Muscle of leg (tissue), 11 donors: Measurements from ENCODE around the gene TCTN3. TPM values are rescaled to one million over a fixed set of nuclear protein-coding genes. Genes with fewer than 3 reads are reported as not detected.
A peak's percentile ranks its signal among the peaks of the same experiment; 100 is the strongest.
"Not testable (repeated sequence)": the region's sequence is repeated elsewhere in the genome, so short reads cannot be mapped to it uniquely, and the experiment has no call there.

Experiments
- DNase-seq: peaks from one replicate; pipeline ENCODE4 v3.0.0; 2013
- H3K27ac ChIP-seq: one replicate; pipeline ENCODE4 v1.5.1; 2013; ENCODE audit warnings: mild to moderate bottlenecking, low read length, control low read depth
- H3K27me3 ChIP-seq: one replicate; pipeline ENCODE4 v1.6.1; 2013; ENCODE audit warnings: low read length; ENCODE audit not compliant: control insufficient read depth, insufficient read depth
- H3K36me3 ChIP-seq: one replicate; pipeline ENCODE4 v1.6.1; 2013; ENCODE audit warnings: low read length; ENCODE audit not compliant: control insufficient read depth, insufficient read depth
- H3K4me1 ChIP-seq: one replicate; pipeline ENCODE4 v1.6.1; 2013; ENCODE audit warnings: low read length; ENCODE audit not compliant: control insufficient read depth, insufficient read depth
- H3K4me3 ChIP-seq: one replicate; pipeline ENCODE4 v1.5.1; 2013; ENCODE audit warnings: low read length, control low read depth
- H3K9me3 ChIP-seq: replicated peaks from 2 replicates; pipeline ENCODE4 v1.6.1; 2013; ENCODE audit warnings: low read depth, low read length; ENCODE audit not compliant: control insufficient read depth
- WGBS: methylation state at CpG from one replicate; pipeline ENCODE4 v1.1.5; 2013; ENCODE audit warnings: missing lambda C conversion rate; ENCODE audit not compliant: insufficient coverage; 5-methylcytosine and 5-hydroxymethylcytosine counted together
- polyA plus RNA-seq, 8 donors: library from polyadenylated mRNA; unstranded; fragments of 120-200 nt; gene quantifications; one replicate each; pipeline versions ENCODE4 v1.2.1 to v1.2.3, GENCODE V29; 2013; ENCODE audit warnings: inconsistent platforms in 1 of 8, low replicate concordance in 1 of 8; ENCODE audit not compliant: insufficient read length in 8 of 8, insufficient read depth in 1 of 8
- total RNA-seq: library from RNA; stranded (reverse); fragments of 120-200 nt; gene quantifications from one replicate; pipeline ENCODE4 v1.2.4, GENCODE V29; 2013

Gene TCTN3
- total and polyA plus RNA-seq, 9 donors, result 23.7 to 37.4 (median 27.6) TPM

DNA sequence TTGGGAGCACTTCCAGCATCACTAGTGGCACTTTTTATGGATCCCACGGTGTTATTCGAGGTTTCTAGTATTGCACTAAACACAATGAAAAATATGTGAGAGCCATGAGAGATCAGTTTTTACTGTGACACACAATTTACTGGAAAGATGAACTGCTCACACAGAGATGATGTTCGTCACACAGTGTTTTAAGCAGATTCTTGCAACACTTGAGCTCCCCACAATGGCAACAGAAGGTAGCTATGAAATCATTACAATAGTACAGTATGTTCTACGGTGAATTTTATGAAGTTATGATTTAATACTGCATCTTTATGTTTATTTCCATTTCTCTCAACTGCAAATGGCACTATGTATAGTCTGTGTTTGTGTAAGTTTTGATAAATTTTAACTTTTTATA lies 34.8 kb upstream of the TCTN3 start:
- Histone ChIP-seq H3K27ac (no peak overlapping the region), H3K27me3 (no peaks in the 10 kb centered on the region), H3K4me1 (no peaks in the 10 kb centered on the region), H3K36me3 (no peaks in the 10 kb centered on the region), H3K9me3 (peaks cover 3% of the 10 kb centered on the region), H3K4me3 (no peak overlapping the region)
- peak; percentile 31 for DNase-seq
- no CpG with 5 or more reads among the region's 4 CpGs for WGBS

DNA sequence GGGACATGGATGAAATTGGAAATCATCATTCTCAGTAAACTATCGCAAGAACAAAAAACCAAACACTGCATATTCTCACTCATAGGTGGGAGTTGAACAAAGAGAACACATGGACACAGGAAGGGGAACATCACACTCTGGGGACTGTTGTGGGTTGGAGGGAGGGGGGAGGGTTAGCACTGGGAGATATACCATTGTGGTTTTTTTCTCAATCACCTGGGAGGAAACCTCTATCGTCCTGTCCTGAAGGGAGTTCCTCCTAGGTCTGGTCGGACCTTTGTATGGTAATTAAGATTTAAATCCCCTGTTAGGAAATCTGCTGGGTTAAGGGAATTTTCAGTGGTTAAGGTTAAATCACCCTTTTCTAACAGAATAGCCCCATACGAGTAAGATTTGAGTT lies 28.8 kb upstream of the TCTN3 start:
- not testable (repeated sequence) for H3K4me1 ChIP-seq, DNase-seq, H3K9me3 ChIP-seq, H3K36me3 ChIP-seq, H3K4me3 ChIP-seq, H3K27ac ChIP-seq, H3K27me3 ChIP-seq
- no CpG with 5 or more reads among the region's 4 CpGs for WGBS

- not testable (repeated sequence) for H3K27me3 ChIP-seq, H3K4me1 ChIP-seq, H3K9me3 ChIP-seq, DNase-seq, H3K36me3 ChIP-seq, H3K27ac ChIP-seq, H3K4me3 ChIP-seq
- WGBS, result 68% methylated on average over 3 of the region's 7 CpGs
Measured at GRCh38 chr10:95720745-95721144, 27.0 kb upstream of the TCTN3 start.

- no peak overlapping the region for H3K27ac ChIP-seq
- H3K4me3 ChIP-seq, result no peak overlapping the region
- no peaks in the 10 kb centered on the region for H3K36me3 ChIP-seq
- H3K4me1 ChIP-seq, result no peaks in the 10 kb centered on the region
- no peak for DNase-seq
- H3K9me3 ChIP-seq, result no peaks in the 10 kb centered on the region
- H3K27me3 ChIP-seq, result no peaks in the 10 kb centered on the region
- 57% methylated on average over 1 of the region's 2 CpGs for WGBS
Measured at GRCh38 chr10:95716866-95717265, 23.1 kb upstream of the TCTN3 start.

- DNase-seq, result no peak
- Histone ChIP-seq H3K4me3 (no peak overlapping the region), H3K27ac (no peak overlapping the region), H3K36me3 (no peaks in the 10 kb centered on the region), H3K27me3 (no peaks in the 10 kb centered on the region), H3K4me1 (no peaks in the 10 kb centered on the region), H3K9me3 (no peaks in the 10 kb centered on the region)
- WGBS, result 69% methylated on average over 3 of the region's 3 CpGs
Measured at GRCh38 chr10:95716466-95716865, 22.7 kb upstream of the TCTN3 start.

GRCh38 chr10:95711492-95711891 lies 17.8 kb upstream of the TCTN3 start:
- Histone ChIP-seq H3K36me3 (no peaks in the 10 kb centered on the region), H3K4me3 (no peak overlapping the region), H3K9me3 (no peaks in the 10 kb centered on the region), H3K27me3 (no peaks in the 10 kb centered on the region), H3K27ac (no peak overlapping the region), H3K4me1 (no peaks in the 10 kb centered on the region)
- DNase-seq, result no peak
- 100% methylated on average over 3 of the region's 4 CpGs for WGBS

- Histone ChIP-seq H3K27ac (no peak overlapping the region), H3K27me3 (no peaks in the 10 kb centered on the region), H3K36me3 (no peaks in the 10 kb centered on the region), H3K4me1 (no peaks in the 10 kb centered on the region), H3K9me3 (no peaks in the 10 kb centered on the region), H3K4me3 (no peak overlapping the region)
- DNase-seq, result no peak
- WGBS, result 80% methylated on average over 7 of the region's 7 CpGs
Measured at GRCh38 chr10:95706990-95707389, 13.3 kb upstream of the TCTN3 start.

- no peak overlapping the region for H3K4me3 ChIP-seq
Measured at GRCh38 chr10:95706573-95706972, 12.8 kb upstream of the TCTN3 start.

DNA sequence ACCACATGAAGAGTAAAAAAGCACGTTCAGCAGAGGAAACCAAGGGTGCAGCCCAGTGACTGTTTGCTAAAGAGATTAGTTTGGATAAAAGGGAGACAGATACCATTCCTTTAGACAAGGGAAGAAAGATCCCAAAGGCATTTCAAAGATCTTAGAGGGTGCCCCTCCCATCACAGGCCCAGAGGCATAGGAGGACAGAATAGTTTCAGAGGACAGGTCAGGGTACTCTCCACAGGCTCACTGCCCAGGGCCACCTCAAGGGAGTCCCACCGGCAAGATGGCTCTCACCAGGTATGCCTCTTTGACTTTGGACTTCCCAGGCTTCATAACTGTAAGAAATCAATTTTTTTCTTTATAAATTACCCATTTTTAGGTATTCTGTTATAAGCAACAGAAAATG lies 4.7 kb upstream of the TCTN3 start:
- Histone ChIP-seq H3K36me3 (no peaks in the 10 kb centered on the region), H3K27ac (no peak overlapping the region), H3K4me3 (no peak overlapping the region), H3K4me1 (no peaks in the 10 kb centered on the region), H3K9me3 (no peaks in the 10 kb centered on the region), H3K27me3 (no peaks in the 10 kb centered on the region)
- no peak for DNase-seq
- 50% methylated on average over 1 of the region's 2 CpGs for WGBS

More at GRCh38 chr10:95706573-95706972, 12.8 kb upstream of the TCTN3 start:
- Histone ChIP-seq H3K36me3 (no peaks in the 10 kb centered on the region), H3K27ac (no peak overlapping the region), H3K27me3 (no peaks in the 10 kb centered on the region), H3K4me1 (no peaks in the 10 kb centered on the region), H3K9me3 (no peaks in the 10 kb centered on the region)
- 66% methylated on average over 6 of the region's 6 CpGs for WGBS
- DNase-seq, result no peak

GRCh38 chr10:95697429-95697828 lies 3.7 kb upstream of the TCTN3 start:
- H3K27ac ChIP-seq, result no peak overlapping the region
- no peaks in the 10 kb centered on the region for H3K36me3 ChIP-seq
- peak; percentile 66 for DNase-seq
- H3K27me3 ChIP-seq, result no peaks in the 10 kb centered on the region
- no peaks in the 10 kb centered on the region for H3K9me3 ChIP-seq
- peaks cover 9% of the 10 kb centered on the region for H3K4me1 ChIP-seq
- no CpG with 5 or more reads among the region's 3 CpGs for WGBS
- no peak overlapping the region for H3K4me3 ChIP-seq

DNA sequence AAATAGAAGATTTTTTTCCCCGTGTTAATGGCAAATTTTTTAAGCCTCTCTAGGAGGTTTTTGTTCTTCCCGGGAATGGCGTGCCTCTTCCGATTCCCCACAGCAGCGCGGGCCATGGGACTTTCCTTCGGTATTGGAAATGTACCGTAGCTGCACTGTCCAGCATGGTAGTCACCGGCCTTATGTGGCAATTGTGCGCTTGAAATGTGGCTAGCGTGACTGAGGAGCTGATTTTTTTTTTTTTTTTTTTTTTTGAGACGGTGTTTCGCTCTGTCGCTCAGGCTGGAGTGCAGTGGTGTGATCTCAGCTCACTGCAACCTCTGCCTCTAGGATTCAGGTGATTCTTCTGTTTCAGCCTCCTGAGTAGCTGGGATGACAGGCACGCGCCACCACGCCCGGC lies 938 bp upstream of the TCTN3 start:
- Histone ChIP-seq H3K27me3 (no peaks in the 10 kb centered on the region), H3K4me3 (no peak overlapping the region), H3K27ac (no peak overlapping the region), H3K4me1 (peaks cover 11% of the 10 kb centered on the region), H3K36me3 (peaks cover 14% of the 10 kb centered on the region), H3K9me3 (no peaks in the 10 kb centered on the region)
- WGBS, result 98% methylated on average over 10 of the region's 18 CpGs
- no peak for DNase-seq
